ENCODE data around the gene TRABD2B. TPM values are rescaled to one million over a fixed set of nuclear protein-coding genes. Genes with fewer than 3 reads are reported as not detected.

TRABD2B gene
- total and polyA plus RNA-seq, 11 donors: 0.31 to 1.1 (median 0.80) TPM

DNA sequence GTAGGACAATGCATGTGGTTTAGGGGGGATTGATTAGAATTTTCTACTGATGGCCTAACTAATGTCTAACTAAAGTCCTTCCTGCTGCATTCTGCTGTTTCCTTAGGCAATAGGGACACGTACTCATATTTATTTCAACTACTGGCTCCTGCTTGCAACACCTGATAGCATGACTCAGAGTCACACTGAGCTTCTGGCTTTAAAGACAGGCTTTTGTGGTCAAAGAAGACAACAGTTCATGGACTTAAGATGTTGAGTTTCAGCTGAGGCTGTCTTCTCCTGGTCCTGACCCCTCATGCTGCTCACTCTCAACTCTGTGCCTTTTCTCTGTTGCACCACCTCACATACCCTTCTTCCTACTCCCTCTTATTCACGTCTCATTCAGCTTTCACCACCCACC is 29.1 kb upstream of the TRABD2B start:
- ATAC-seq (no peak), DNase-seq (no peak)
- Histone ChIP-seq H3K27ac (no peak overlapping the region), H3K36me3 (no peaks in the 10 kb centered on the region), H3K4me1 (no peaks in the 10 kb centered on the region), H3K4me3 (no peak overlapping the region), H3K9me3 (no peaks in the 10 kb centered on the region), H3K27me3 (no peaks in the 10 kb centered on the region)
- intact Hi-C loops (cut with DNase I): no loop called here
- TF ChIP-seq, protein P1, sequence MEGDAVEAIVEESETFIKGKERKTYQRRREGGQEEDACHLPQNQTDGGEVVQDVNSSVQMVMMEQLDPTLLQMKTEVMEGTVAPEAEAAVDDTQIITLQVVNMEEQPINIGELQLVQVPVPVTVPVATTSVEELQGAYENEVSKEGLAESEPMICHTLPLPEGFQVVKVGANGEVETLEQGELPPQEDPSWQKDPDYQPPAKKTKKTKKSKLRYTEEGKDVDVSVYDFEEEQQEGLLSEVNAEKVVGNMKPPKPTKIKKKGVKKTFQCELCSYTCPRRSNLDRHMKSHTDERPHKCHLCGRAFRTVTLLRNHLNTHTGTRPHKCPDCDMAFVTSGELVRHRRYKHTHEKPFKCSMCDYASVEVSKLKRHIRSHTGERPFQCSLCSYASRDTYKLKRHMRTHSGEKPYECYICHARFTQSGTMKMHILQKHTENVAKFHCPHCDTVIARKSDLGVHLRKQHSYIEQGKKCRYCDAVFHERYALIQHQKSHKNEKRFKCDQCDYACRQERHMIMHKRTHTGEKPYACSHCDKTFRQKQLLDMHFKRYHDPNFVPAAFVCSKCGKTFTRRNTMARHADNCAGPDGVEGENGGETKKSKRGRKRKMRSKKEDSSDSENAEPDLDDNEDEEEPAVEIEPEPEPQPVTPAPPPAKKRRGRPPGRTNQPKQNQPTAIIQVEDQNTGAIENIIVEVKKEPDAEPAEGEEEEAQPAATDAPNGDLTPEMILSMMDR (IDR thresholded peaks at IDR 0.05): no peak
- TF ChIP-seq POLR2A (IDR thresholded peaks at IDR 0.05): no peak
- 80 to 81% (median 80%) methylated on average over 2 of the region's 2 CpGs for WGBS, 4 donors

DNA sequence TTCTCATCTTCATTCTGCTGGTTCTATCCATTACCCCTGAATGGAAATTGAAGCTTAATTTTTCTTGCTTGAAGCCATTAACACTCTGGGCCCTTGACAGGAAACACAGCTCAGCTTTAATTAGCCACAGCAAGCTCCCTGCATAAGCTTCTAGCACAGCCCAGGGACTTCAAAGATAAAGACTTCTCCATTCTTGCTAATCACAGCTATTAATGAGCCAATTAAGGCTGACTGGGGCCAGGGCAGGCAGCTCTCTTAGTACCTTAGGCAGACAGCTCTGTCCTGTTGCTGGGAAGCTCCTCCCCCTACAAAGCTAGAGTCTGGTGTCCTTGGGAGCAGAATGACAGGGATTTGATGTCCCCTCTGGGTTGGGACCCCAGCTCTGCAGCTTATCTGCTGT is 27.9 kb upstream of the TRABD2B start:
- no peak for DNase-seq
- H3K4me3 ChIP-seq: no peak overlapping the region
- intact Hi-C loops (cut with DNase I): no loop called here
- no peaks in the 10 kb centered on the region for H3K36me3 ChIP-seq
- H3K27ac ChIP-seq: no peak overlapping the region
- no peaks in the 10 kb centered on the region for H3K9me3 ChIP-seq
- TF ChIP-seq POLR2A (IDR thresholded peaks at IDR 0.05): no peak
- TF ChIP-seq, protein P1 (IDR thresholded peaks at IDR 0.05): no peak
- peaks cover 0 to 4% (median 0%) of the 10 kb centered on the region in 12 donors for H3K4me1 ChIP-seq
- no peak for ATAC-seq
- no peaks in the 10 kb centered on the region for H3K27me3 ChIP-seq

DNA sequence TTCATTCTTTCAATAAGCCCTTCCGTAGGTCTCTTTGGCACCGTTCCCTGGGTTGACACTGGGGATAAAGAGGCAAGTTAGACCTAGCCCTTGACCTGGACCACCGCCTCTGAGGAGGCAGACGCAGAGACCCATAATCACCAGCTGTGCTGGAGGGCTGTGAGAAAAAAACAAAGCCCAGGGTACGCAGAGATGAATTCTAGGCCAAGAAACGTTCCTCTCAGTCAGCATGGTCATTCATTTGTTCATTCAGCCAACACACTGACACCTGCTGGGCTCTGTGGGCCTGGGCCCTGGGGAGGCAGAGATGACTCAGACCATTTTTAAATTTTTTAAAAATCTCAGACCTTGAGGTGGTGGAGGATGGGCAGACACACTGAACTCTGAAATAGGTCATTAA is 26.3 kb upstream of the TRABD2B start:
- Histone ChIP-seq H3K36me3 (no peaks in the 10 kb centered on the region), H3K9me3 (no peaks in the 10 kb centered on the region)
- TF ChIP-seq POLR2A (IDR thresholded peaks at IDR 0.05): no peak
- TF ChIP-seq, protein P1 (IDR thresholded peaks at IDR 0.05): no peak

DNA sequence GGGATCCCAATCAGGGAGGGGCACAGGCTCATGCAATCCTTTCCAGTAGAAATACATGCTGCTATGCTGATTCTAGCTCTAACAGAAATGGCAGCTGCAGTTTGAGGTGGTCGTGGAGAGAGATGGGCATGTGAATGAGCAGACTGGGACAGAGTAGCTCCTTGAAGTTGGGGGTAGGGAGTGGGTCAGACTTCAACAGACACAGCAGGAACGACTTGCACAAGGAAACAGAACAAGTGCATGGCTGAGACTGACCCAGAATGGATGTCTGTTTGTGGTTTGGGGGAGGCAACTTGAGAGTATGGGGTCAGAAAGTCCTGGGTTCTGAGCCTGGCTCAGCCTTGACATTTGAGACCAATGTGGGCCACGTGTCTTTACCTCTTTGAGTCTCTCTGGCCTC is 25.1 kb upstream of the TRABD2B start:
- Histone ChIP-seq H3K9me3 (no peaks in the 10 kb centered on the region), H3K27me3 (no peaks in the 10 kb centered on the region), H3K4me3 (no peak overlapping the region), H3K27ac (no peak overlapping the region), H3K4me1 (peaks cover 0 to 10% (median 0%) of the 10 kb centered on the region in 12 donors), H3K36me3 (no peaks in the 10 kb centered on the region)
- WGBS, 4 donors: 67 to 79% (median 73%) methylated on average over 3 of the region's 3 CpGs
- DNase-seq (no peak), ATAC-seq (no peak)
- intact Hi-C loops (cut with DNase I): no loop called here
- TF ChIP-seq, protein P1 (IDR thresholded peaks at IDR 0.05): no peak
- TF ChIP-seq POLR2A (IDR thresholded peaks at IDR 0.05): no peak

More for the DNA sequence above, 26.3 kb upstream of the TRABD2B start:
- Histone ChIP-seq H3K27me3 (no peaks in the 10 kb centered on the region), H3K4me3 (no peak overlapping the region), H3K4me1 (peaks cover 0 to 10% (median 0%) of the 10 kb centered on the region in 12 donors), H3K27ac (no peak overlapping the region)
- DNase-seq (no peak), ATAC-seq (no peak)
- intact Hi-C loops (cut with DNase I): no loop called here
- WGBS, 4 donors: 87 to 94% (median 92%) methylated on average over 6 of the region's 6 CpGs
